ENCODE data around the gene PCDH19. TPM values are rescaled to one million over a fixed set of nuclear protein-coding genes. Genes with fewer than 3 reads are reported as not detected.

PCDH19 gene
- total RNA-seq, 4 donors from 2014 or later: 0.68 to 3.1 (median 1.8) TPM

GRCh38 chrX:100407147-100407783, 2.8 kb downstream of the PCDH19 start:
- Histone ChIP-seq H3K27ac (no peak overlapping the region), H3K36me3 (no peaks in the 10 kb centered on the region), H3K4me3 (no peak overlapping the region), H3K4me1 (peaks cover 31% of the 10 kb centered on the region), H3K27me3 (peaks cover 55% of the 10 kb centered on the region), H3K9me3 (no peaks in the 10 kb centered on the region)
- 55% methylated on average over 34 of the region's 47 CpGs for WGBS
- TF ChIP-seq CTCF (IDR thresholded peaks at IDR 0.05): no peak
- TF ChIP-seq POLR2AphosphoS5 (IDR thresholded peaks at IDR 0.05): no peak
- no peak for TF ChIP-seq EP300 (IDR thresholded peaks at IDR 0.05)
- no peak for TF ChIP-seq POLR2A (IDR thresholded peaks at IDR 0.05)
- no peak for DNase-seq (ENCODE audit: low spot score in 2 of 2)

- Histone ChIP-seq H3K27me3 (peaks cover 40% of the 10 kb centered on the region), H3K27ac (no peak overlapping the region), H3K4me1 (peaks cover 23% of the 10 kb centered on the region), H3K36me3 (no peaks in the 10 kb centered on the region), H3K9me3 (no peaks in the 10 kb centered on the region), H3K4me3 (no peak overlapping the region)
- TF ChIP-seq POLR2AphosphoS5 (IDR thresholded peaks at IDR 0.05) (no peak), EP300 (IDR thresholded peaks at IDR 0.05) (no peak), POLR2A (IDR thresholded peaks at IDR 0.05) (no peak), CTCF (IDR thresholded peaks at IDR 0.05) (no peak)
- no peak for DNase-seq (ENCODE audit: low spot score in 2 of 2)
These were observed 4.6 kb downstream of the PCDH19 start for GRCh38 chrX:100405424-100405823.

- Histone ChIP-seq H3K27ac (no peak overlapping the region), H3K27me3 (peaks cover 40% of the 10 kb centered on the region), H3K4me3 (no peak overlapping the region), H3K4me1 (peaks cover 20% of the 10 kb centered on the region), H3K9me3 (no peaks in the 10 kb centered on the region), H3K36me3 (no peaks in the 10 kb centered on the region)
- TF ChIP-seq EP300 (IDR thresholded peaks at IDR 0.05) (no peak), POLR2AphosphoS5 (IDR thresholded peaks at IDR 0.05) (no peak), POLR2A (IDR thresholded peaks at IDR 0.05) (no peak), CTCF (IDR thresholded peaks at IDR 0.05) (no peak)
- DNase-seq (ENCODE audit: low spot score in 2 of 2): no peak
- WGBS: 38% methylated on average over 3 of the region's 3 CpGs
These were observed 5.2 kb downstream of the PCDH19 start for GRCh38 chrX:100404851-100405250.

- no peaks in the 10 kb centered on the region for H3K36me3 ChIP-seq
- no peaks in the 10 kb centered on the region for H3K27me3 ChIP-seq
- 49% methylated on average over 6 of the region's 6 CpGs for WGBS
- H3K27ac ChIP-seq: no peak overlapping the region
- no peak for DNase-seq (ENCODE audit: low spot score in 2 of 2)
- H3K4me1 ChIP-seq: no peaks in the 10 kb centered on the region
- H3K4me3 ChIP-seq: no peak overlapping the region
- TF ChIP-seq CTCF (IDR thresholded peaks at IDR 0.05) (no peak), EP300 (IDR thresholded peaks at IDR 0.05) (no peak), POLR2A (IDR thresholded peaks at IDR 0.05) (no peak), POLR2AphosphoS5 (IDR thresholded peaks at IDR 0.05) (no peak)
- no peaks in the 10 kb centered on the region for H3K9me3 ChIP-seq
These were observed 14.3 kb downstream of the PCDH19 start for GRCh38 chrX:100395781-100396180.

- Histone ChIP-seq H3K27me3 (no peaks in the 10 kb centered on the region), H3K9me3 (no peaks in the 10 kb centered on the region), H3K4me3 (no peak overlapping the region), H3K4me1 (no peaks in the 10 kb centered on the region), H3K27ac (no peak overlapping the region), H3K36me3 (no peaks in the 10 kb centered on the region)
- 56% methylated on average over 3 of the region's 3 CpGs for WGBS
- no peak for DNase-seq (ENCODE audit: low spot score in 2 of 2)
- TF ChIP-seq CTCF (IDR thresholded peaks at IDR 0.05): no peak
- no peak for TF ChIP-seq EP300 (IDR thresholded peaks at IDR 0.05)
- no peak for TF ChIP-seq POLR2A (IDR thresholded peaks at IDR 0.05)
- TF ChIP-seq POLR2AphosphoS5 (IDR thresholded peaks at IDR 0.05): no peak
These were observed 28.5 kb downstream of the PCDH19 start for GRCh38 chrX:100381619-100382018.
